NCI-H2196 treated with DMSO at 0.1 percent for 48 hours (cell line): ENCODE measurements around the gene SPAAR.
A peak's percentile ranks its signal among the peaks of the same experiment; 100 is the strongest.
"Not testable (repeated sequence)": the region's sequence is repeated elsewhere in the genome, so short reads cannot be mapped to it uniquely, and the experiment has no call there.

Experiments used
- DNase-seq: peaks from one replicate; lab custom pipeline; 2025; ENCODE audit not compliant: unreplicated experiment; lab: John Stamatoyannopoulos, UW

The SPAAR gene

GRCh38 chr9:35909274-35909673 is at the start of gene SPAAR:
Gene SPAAR (plus strand): TSS chr9:35909490. CDS start chr9:35910464, 974 bp downstream.
- DNase-seq: no peak

GRCh38 chr9:35859990-35860339 is 49.3 kb upstream of the SPAAR start:
- DNase-seq: no peak

- no peak for DNase-seq
Measured at GRCh38 chr9:35861161-35861897, 48.0 kb upstream of the SPAAR start.

- DNase-seq: no peak
Measured at GRCh38 chr9:35862328-35862727, 47.0 kb upstream of the SPAAR start.

GRCh38 chr9:35863583-35863982 is 45.7 kb upstream of the SPAAR start:
- no peak for DNase-seq

GRCh38 chr9:35864695-35865255 is 44.5 kb upstream of the SPAAR start:
- no peak for DNase-seq

- DNase-seq: no peak
Measured at GRCh38 chr9:35867538-35867937, 41.8 kb upstream of the SPAAR start.

GRCh38 chr9:35868933-35869332 is 40.4 kb upstream of the SPAAR start:
- DNase-seq: no peak

- DNase-seq: peak; percentile 6
Measured at GRCh38 chr9:35869621-35870216, 39.6 kb upstream of the SPAAR start.

- no peak for DNase-seq
Measured at GRCh38 chr9:35870351-35870923, 38.9 kb upstream of the SPAAR start, which contains the start of gene OR13J1. Gene OR13J1 (minus strand): TSS chr9:35870401. CDS start chr9:35870401, 0 bp downstream.

- peak; percentile 68 for DNase-seq
Measured at GRCh38 chr9:35871545-35871944, 37.7 kb upstream of the SPAAR start.

GRCh38 chr9:35872505-35872904 is 36.8 kb upstream of the SPAAR start:
- no peak for DNase-seq

GRCh38 chr9:35882263-35882848 is 26.9 kb upstream of the SPAAR start:
- peak; percentile 53 for DNase-seq

GRCh38 chr9:35882996-35883395 is 26.3 kb upstream of the SPAAR start:
- no peak for DNase-seq

GRCh38 chr9:35884908-35885307 is 24.4 kb upstream of the SPAAR start:
- not testable (repeated sequence) for DNase-seq

GRCh38 chr9:35891646-35892045 is 17.6 kb upstream of the SPAAR start:
- DNase-seq: no peak

GRCh38 chr9:35892051-35892450 is 17.2 kb upstream of the SPAAR start:
- DNase-seq: no peak

- DNase-seq: no peak
Measured at GRCh38 chr9:35896570-35896969, 12.7 kb upstream of the SPAAR start.

- not testable (repeated sequence) for DNase-seq
Measured at GRCh38 chr9:35897376-35898099, 11.8 kb upstream of the SPAAR start.

GRCh38 chr9:35898337-35898736 is 11.0 kb upstream of the SPAAR start:
- DNase-seq: no peak

GRCh38 chr9:35899021-35899420 is 10.3 kb upstream of the SPAAR start:
- no peak for DNase-seq
